Measurements from ENCODE around the gene ZNF491. TPM values are rescaled to one million over a fixed set of nuclear protein-coding genes. Genes with fewer than 3 reads are reported as not detected.

ZNF491 gene
- total and polyA plus RNA-seq, 2 of the 4 experiments (the other 2 are of a cell fraction), result 1.5 to 3.6 TPM

DNA sequence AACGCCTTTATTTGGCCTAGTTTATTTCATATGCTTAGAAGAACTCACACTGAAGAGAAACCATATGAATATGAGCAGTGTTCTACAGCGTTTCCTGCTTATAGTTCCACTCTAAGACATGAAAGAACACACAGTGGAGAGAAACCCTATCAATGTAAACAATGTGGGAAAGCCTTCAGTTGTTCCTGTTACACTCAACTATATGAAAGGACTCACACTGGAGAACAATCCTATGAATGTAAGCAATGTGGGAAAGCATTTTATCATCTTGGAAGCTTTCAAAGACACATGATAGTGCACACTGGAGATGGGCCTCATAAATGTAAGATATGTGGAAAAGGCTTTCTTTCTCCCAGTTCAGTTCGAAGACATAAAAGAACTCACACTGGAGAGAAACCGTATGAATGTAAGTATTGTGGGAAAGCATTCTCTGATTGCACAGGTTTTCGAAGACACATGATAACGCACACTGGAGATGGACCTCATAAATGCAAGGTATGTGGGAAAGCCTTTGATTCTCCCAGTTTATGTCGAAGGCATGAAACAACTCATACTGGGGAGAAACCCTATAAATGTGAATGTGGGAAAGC is 17.8 kb upstream of the ZNF491 start:
- no peak overlapping the region for H3K56ac ChIP-seq (ENCODE audit: extremely low read depth, insufficient read depth, low read length)
- H4K20me1 ChIP-seq (ENCODE audit: insufficient read depth, low read length), result no peaks in the 10 kb centered on the region
- no peak overlapping the region for H2BK15ac ChIP-seq (ENCODE audit: low read depth, low read length)
- H3K9me1 ChIP-seq (ENCODE audit: insufficient read depth, low read length), result no peaks in the 10 kb centered on the region
- H4K5ac ChIP-seq (ENCODE audit: low read depth, low read length), result no peak overlapping the region
- no peak overlapping the region for H2AFZ ChIP-seq (replicated peaks; ENCODE audit: low read length, poor library complexity)
- no peak overlapping the region for H3K4me3 ChIP-seq (ENCODE audit: insufficient read depth, low read depth, low read length)
- H2BK20ac ChIP-seq (ENCODE audit: low read depth, low read length), result no peak overlapping the region
- 100% methylated on average over 2 of the region's 7 CpGs; no CpG with 5 or more reads in 1 of the 2 experiments for whole genome bisulfite sequencing, 2 experiments (ENCODE audit: extremely low coverage in 2 of 2, insufficient read length in 1 of 2)
- no peak overlapping the region for H4K8ac ChIP-seq (ENCODE audit: low read depth in 2 of 2, low read length in 2 of 2)
- TF ChIP-seq BHLHE40 (IDR thresholded peaks at IDR 0.05; ENCODE audit: low read depth, low read length) (no peak), CHD1 (IDR thresholded peaks at IDR 0.05; ENCODE audit: low read depth, low read length) (no peak), CEBPB (IDR thresholded peaks at IDR 0.05; ENCODE audit: low read depth, low read length) (no peak), RCOR1 (IDR thresholded peaks at IDR 0.05; ENCODE audit: insufficient replicate concordance, low read length) (no peak), RAD21 (IDR thresholded peaks at IDR 0.05; ENCODE audit: low read length) (no peak), SMC3 (IDR thresholded peaks at IDR 0.05; ENCODE audit: low read depth, low read length) (no peak), MAFK (IDR thresholded peaks at IDR 0.05; ENCODE audit: low read depth, low read length) (no peak), RFX5 (IDR thresholded peaks at IDR 0.05; ENCODE audit: low read depth, low read length) (no peak), POLR2A (IDR thresholded peaks at IDR 0.05; ENCODE audit: low read depth, low read length) (no peak), NFE2L2 (IDR thresholded peaks at IDR 0.05; ENCODE audit: low read depth, low read length) (no peak), MXI1 (IDR thresholded peaks at IDR 0.05; ENCODE audit: borderline replicate concordance, low read depth, low read length) (no peak), MAZ (IDR thresholded peaks at IDR 0.05; ENCODE audit: borderline replicate concordance, low read depth, low read length) (no peak)
- TF ChIP-seq, protein P1, sequence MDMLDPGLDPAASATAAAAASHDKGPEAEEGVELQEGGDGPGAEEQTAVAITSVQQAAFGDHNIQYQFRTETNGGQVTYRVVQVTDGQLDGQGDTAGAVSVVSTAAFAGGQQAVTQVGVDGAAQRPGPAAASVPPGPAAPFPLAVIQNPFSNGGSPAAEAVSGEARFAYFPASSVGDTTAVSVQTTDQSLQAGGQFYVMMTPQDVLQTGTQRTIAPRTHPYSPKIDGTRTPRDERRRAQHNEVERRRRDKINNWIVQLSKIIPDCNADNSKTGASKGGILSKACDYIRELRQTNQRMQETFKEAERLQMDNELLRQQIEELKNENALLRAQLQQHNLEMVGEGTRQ (IDR thresholded peaks at IDR 0.05; ENCODE audit: low read depth, low read length), result no peak
- TF ChIP-seq, protein P2, sequence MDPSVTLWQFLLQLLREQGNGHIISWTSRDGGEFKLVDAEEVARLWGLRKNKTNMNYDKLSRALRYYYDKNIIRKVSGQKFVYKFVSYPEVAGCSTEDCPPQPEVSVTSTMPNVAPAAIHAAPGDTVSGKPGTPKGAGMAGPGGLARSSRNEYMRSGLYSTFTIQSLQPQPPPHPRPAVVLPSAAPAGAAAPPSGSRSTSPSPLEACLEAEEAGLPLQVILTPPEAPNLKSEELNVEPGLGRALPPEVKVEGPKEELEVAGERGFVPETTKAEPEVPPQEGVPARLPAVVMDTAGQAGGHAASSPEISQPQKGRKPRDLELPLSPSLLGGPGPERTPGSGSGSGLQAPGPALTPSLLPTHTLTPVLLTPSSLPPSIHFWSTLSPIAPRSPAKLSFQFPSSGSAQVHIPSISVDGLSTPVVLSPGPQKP (IDR thresholded peaks at IDR 0.05; ENCODE audit: borderline replicate concordance, low read depth, low read length), result no peak
- no peak overlapping the region for H4K91ac ChIP-seq (ENCODE audit: insufficient read depth, low read depth, low read length)
- no peak overlapping the region for H3K18ac ChIP-seq (ENCODE audit: low read depth, low read length)
- no peak overlapping the region for H3K14ac ChIP-seq (replicated peaks; ENCODE audit: low read depth, low read length)
- no peak overlapping the region for H3K9ac ChIP-seq (ENCODE audit: low read depth, low read length)
- ChIA-PET POLR2A (ENCODE audit: unreplicated experiment) (no interaction called here), CTCF (no interaction called here)
- no peak overlapping the region for H2BK5ac ChIP-seq (ENCODE audit: low read depth, low read length, poor library complexity, severe bottlenecking)
- BruUV-seq (replicated peaks), result no TSS peak
- H3K27me3 ChIP-seq (ENCODE audit: control insufficient read depth, insufficient read depth, low read length), result no peaks in the 10 kb centered on the region
- in situ Hi-C loops (cut with MboI; ENCODE audit: low sequenced_read_pairs) (no loop called here), dilution Hi-C loops (cut with HindIII; ENCODE audit: low sequenced_read_pairs, unreplicated experiment) (no loop called here), intact Hi-C loops (cut with micrococcal nuclease) (no loop called here)
- peaks cover 0 to 3% of the 10 kb centered on the region in 2 experiments; a peak in 1 of 4 replicates for H3K79me1 ChIP-seq (ENCODE audit: low read depth in 1 of 2, low read length in 2 of 2)
- no peak overlapping the region for H3K4me2 ChIP-seq (ENCODE audit: low read depth, low read length)
- no peak overlapping the region for H2BK120ac ChIP-seq (ENCODE audit: low read depth, low read length)
- no peak overlapping the region for H3K23ac ChIP-seq (ENCODE audit: low read depth, low read length)
- H3K9me3 ChIP-seq (ENCODE audit: control insufficient read depth, insufficient read depth, low read length), result peaks cover 73% of the 10 kb centered on the region
- H3K4me1 ChIP-seq (ENCODE audit: control insufficient read depth, insufficient read depth, low read length), result no peaks in the 10 kb centered on the region
- ATAC-seq (ENCODE audit: low read depth), result no peak
- no peak overlapping the region for H2AK9ac ChIP-seq (replicated peaks; ENCODE audit: low read depth, low read length, poor library complexity)
- no peak overlapping the region for H2AK5ac ChIP-seq (ENCODE audit: low read depth, low read length)
- no peak overlapping the region for H3K4ac ChIP-seq (ENCODE audit: low read depth, low read length)
- no peak for DNase-seq
- no peak overlapping the region for H3K27ac ChIP-seq (ENCODE audit: insufficient read depth, low read length)
- peaks cover 41% of the 10 kb centered on the region for H3K36me3 ChIP-seq (ENCODE audit: control insufficient read depth, insufficient read depth, low read length)

Measured in IMR-90 (cell line).